Stimulated activated CD8-positive, alpha-beta memory T cell treated with anti-CD3 and anti-CD28 coated beads, Interleukin-2, amount 100 ng/mL, for 48 hours (primary cell): ENCODE data around the gene MPO.
A peak's percentile ranks its signal among the peaks of the same experiment; 100 is the strongest.

Experiments used
- DNase-seq, 2 donors: peaks; one replicate each; pipeline ENCODE4 v3.0.0-alpha.2; 2020; ENCODE audit warnings: low read depth in 2 of 2

Gene MPO

DNA sequence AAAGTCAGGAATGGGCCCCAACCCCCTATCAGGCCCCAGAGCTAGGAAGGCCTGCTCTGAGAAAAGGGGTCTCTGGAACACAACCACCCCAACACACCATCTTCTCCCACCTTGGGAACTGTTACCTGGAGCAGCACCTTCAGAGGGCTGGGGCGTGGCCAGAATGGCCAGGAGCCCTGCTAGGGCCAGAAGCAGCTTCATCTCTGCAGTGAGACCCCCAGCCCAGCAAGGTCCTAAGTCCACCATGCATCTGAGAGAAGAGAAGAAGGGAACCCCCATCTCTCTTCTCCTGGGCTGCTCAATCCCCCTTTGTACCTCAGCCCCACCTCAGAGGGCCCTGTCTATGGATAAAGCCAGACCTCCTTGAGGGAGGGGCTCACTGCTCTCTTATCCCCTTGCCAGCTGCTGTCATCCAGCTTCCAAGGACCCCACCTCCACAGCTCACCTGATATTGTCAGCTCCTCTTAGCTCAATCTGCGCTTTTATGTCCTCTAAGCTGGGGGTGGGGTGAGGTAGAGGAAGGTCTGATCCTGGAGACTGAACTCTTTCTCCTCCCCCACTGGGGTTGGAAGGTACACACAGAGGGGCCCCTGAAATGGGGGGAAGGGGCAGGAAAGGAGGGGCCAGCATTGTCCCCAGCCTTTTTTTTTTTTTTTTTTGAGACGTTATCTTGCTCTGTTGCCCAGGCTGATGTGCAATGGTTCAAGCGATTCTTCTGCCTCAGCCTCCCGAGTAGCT is at the start of gene MPO:
TSS of gene MPO (minus strand) at position 456 of the 738 bp plus-strand sequence. CDS start at position 279, 177 bp downstream.
- no peak for DNase-seq

DNA sequence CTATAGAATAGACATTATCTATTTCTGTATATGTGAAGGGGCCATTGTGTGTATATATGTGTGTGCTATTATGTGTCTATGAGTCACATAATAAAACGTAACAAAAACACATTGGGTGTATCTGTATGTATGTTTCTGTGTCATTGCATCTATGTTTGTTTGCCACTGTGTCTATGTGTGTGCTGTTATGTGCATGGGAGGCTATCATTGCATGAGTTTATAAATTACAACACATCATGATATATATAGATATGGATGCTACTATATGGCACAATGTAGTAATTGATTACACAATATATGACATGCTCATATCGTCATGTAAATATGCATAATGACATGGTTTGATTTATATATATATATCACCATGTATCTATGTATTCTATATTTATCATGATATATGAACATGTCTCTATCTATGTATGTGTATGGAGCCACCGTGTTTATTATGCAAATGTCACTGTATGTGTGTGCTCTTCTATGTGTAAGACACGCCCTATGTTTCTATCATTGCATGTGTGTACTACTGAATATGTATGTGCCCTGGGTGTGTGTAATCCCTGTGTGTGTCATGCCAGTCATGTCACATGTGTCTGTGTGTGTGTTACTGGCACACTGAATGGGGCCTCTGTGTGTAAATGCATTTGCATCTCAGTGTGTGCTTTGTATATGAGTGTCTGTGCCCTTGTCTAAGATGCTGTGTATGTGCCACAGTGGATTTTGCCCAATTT is 49.2 kb upstream of the MPO start:
- DNase-seq: no peak

DNA sequence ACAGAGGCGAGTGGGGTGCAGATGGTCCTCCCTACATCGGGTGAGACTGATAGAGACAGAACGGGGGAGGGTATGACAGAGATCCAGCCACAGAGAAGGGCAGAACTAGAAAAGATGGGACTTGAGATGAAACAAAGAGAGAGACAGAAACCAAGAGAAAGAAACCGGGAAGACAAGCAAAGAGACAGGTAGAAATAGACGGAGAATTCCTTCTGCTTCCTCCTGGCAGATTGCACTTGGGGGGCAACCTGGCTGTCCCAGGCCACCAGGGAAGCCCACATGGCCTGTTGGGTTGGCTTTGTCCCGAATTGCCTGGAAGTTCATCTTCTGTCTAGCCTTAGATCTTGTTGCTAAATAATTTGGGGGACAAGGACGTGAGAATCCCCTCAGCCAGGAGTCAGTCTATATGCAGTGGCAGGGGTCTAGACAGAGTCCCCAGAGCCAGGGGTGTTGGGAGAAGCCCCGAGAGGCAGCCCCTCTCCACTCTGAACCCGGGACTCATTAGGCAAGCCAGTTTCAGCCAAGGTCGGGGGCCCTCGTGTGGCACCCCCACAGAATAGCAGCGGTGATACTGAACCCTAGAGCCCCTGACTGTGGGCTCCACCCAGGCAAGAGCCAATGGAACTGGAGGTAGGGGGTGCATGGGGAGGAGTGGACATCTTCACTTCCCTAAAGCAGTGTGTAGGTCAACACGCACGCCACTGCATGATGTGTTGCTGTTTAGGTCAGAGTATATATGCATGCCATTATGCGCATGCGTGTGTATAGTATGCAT is 48.5 kb upstream of the MPO start:
- peak; percentile 81 to 85 for DNase-seq

DNA sequence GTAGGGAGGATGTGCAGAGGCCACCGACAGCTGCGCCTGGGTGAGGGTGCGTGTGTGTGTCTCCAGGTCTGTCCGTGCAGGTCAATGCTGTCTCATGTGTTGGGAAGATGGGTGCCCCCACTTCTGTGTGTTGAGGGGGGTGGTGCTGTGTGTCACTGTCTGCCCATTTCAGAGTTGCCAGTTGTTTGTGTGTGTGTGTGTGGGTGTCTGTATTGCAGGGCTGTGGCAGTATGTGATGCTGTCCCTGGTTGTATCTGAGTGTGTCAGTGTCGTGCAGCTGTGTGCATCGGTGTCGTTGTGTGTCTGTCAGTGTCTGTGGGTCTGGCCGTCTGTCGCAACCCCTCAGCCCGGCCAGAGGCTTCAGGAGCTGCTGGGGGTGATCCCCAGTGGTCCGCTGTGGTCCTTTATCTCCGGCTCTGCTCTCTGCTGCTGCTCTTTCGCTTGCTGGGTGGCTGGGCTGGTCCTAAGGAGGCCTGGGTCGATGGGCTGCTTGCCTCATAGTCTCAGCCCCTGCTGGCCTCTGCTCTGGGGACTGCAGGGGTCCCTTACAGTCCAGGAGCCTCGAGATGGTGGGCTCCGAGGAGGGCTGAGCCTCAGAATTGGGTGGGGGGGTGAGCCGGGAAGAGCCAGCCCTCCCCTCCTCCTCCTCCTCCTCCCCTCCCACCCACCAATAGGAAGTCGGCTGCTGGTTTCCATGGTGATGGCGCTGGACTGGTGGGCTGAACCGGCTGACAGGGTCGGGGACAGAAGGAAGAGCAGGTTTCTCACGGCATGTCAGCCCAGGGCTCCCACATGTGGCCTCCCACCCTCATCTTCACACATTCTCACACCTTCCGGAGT is 47.7 kb upstream of the MPO start, which contains the start of gene TSPOAP1:
TSS of gene TSPOAP1 (minus strand) at position 601 of the 840 bp plus-strand sequence. CDS start 875 bp downstream, outside the sequence.
- peak; percentile 81 to 83 for DNase-seq

- DNase-seq: peak in 1 of 2 donors; percentile 27
These were observed 46.8 kb upstream of the MPO start for GRCh38 chr17:58327363-58328194.

DNA sequence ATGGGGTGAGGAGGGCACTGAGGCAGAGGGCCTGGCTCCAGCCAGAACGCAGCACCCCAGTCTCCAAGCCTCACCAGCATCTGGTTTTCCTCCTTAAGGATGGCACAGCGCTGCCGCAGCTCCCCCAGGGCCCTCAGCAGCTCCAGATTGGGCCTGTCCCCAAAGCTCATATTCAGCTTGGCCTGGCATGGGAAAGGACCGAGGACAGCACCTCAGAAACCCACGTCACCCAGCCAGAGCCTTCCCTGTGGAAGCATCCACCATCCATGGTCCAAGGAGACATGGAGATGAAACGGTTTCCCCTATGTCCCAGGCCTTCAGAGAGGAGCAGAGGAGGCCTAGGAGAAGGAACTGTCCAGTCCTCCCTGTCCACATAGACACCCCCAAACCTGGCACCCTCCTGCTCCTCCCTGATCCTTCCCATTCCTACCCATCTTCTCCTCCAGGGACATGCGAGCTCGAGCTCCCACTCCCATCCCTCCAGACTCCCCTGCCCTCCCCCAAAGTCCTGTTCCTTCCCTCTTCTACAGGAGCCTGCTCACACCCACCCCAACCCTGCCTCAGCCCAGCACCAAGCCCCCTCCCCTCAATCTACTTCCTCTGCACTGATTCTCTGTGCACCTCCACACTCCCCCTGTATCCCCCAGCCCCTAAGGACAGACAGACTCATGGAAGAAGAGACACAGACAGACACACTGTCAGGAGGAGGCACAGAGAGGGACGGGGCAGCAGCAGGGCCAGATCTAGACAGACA is 46.1 kb upstream of the MPO start:
- no peak for DNase-seq

- no peak for DNase-seq
These were observed 45.3 kb upstream of the MPO start for GRCh38 chr17:58325976-58326468.

GRCh38 chr17:58325289-58325726 is 44.6 kb upstream of the MPO start:
- no peak for DNase-seq

- no peak for DNase-seq
These were observed 43.9 kb upstream of the MPO start for GRCh38 chr17:58324409-58325288.

DNA sequence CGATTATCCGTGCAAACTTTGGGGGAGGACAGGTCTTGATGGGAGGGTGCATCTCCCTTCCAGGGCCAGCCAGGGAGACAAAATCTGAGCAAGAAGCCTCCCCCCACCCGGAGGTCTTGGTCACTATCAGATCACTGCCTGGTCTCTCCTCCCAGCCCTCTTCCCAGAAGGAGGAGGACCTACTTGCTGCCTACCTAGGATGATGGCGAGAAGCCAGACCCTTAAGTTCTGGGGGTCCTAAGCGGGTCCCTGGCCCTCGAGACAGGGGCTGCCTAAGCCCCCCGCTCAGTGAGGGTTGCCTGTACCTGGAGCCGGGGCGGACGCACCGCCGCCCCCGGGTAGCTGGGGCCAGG is 43.3 kb upstream of the MPO start:
- DNase-seq: no peak

GRCh38 chr17:58323366-58324055 is 42.8 kb upstream of the MPO start:
- DNase-seq: no peak

DNA sequence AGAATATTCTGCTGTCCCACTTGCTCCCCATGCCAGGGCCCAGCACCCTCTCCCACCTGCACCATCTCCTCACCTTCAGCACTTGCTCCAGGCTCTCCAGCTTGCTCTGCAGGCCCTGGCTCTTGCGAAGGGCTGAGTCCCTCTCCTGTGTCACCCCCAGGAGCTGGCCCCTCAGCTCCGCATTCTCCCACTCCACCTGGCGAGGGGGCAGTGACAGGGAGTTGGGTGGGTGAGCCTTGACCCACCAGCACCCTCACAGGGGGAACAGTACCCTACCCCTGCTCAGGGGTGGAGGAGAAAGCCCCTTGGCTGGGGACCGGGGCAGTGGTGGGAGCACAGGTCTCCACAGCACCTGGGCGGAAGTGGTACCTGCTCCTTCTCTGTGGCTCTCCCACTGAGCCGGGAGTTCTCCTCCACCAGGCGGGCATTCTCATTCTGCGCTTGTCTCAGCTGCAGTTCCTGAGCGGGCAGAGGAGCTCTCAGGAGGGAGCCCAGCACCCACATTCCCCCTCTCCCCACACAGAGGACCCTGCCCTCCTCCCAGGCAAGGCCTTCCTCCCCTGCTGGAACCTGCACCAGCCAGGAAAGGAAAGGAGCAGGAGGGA is 41.9 kb upstream of the MPO start:
- no peak for DNase-seq

DNA sequence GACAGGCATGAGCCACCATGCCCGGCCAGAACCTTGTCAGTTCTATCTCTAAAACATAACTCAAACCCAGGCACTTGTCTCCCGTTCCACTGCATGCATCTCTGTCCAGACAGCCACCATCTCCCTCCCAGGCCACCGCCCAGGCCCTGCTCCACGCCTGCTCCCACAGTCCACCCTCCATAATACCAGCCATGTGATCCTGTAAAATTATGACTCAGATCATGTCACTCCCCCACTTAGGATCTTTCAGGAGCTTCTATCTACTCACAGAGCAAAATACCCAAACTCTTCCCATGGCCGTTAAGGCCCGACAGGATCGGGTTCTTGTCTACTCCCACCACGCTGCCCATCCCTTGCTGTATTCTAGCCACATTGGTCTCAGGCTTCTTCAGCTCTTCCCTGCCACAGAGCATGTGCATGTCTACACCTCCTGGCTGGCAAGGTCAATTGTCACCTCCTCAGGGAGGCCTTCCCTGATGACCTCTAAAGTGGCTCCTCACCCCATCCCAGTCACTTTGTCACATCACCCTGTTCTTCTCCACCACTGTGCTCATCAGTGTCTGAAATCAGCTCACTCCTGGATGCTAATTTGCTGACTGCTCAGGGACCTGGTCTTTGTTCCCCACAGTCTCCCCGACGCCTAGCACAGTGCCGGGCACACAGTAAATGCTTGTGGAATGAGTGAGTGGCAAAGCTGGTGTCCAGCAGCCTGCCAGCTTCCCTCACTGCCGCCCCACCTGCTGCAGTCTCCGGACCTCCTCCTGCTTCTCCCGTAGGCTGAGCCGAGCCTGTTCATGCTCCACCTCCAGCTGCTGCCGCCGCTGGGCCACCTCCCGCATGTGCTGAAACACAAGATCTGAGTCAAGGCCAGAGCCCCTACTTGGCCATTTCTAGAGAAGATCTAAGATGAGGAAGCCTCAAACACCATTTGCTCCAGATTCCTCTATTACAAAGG is 41.1 kb upstream of the MPO start:
- DNase-seq: no peak

DNA sequence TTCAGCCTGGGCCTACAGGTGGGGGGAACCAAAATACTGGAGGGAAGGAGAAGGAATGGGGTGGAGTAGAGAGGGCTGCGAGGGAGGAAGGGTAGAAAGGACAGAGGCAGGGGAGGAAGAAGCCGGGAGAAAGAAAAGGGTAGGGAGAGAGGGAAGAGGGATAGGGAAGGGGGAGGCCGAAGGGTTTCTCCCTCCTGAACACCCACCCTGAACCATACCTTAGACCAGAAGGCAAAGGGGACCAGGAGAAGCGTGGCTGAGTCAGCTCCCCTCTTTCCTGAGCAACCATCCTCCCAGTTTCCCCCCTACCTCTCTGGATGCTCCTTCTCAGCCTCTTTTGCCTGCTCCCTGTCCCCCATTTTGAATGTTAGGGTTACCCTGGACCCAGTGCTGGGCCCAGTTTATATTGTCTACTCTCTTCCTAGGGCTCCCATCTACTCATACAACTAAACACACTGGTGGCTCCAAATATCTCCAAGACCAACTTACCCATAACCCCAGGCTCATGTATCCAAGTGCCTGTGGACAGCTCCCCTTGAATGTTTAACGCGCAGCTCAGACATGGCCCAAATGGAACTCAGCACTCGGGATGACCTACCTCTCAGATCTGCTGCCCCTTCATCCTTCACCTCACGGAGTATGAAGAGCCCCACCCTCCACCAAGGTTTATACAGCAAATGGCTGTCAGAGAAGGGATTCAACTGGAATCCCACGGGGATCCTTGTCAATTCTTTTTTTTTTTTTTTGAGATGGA is 40.0 kb upstream of the MPO start:
- no peak for DNase-seq

- no peak for DNase-seq
These were observed 39.4 kb upstream of the MPO start for GRCh38 chr17:58320163-58320558.
